PC-9 (cell line): ENCODE results near the gene MRPL54. TPM values are rescaled to one million over a fixed set of nuclear protein-coding genes. Genes with fewer than 3 reads are reported as not detected.

Experiments used
- BruUV-seq: library from RNA; stranded (reverse); fragments of 400-500 nt; replicated peaks from 2 replicates; lab custom pipeline; 2021; lab: Mats Ljungman, UMichigan
- CTCF ChIA-PET: fragments of 300-600 bp; sonication (Branson Sonifier 250); formaldehyde crosslinking; loops from one replicate; lab custom pipeline; 2022; ENCODE audit warnings: antibody characterized with exemption; lab: Charles Lee
- POLR2A ChIA-PET: fragments of 300-600 bp; sonication (Branson Sonifier 250); formaldehyde crosslinking; loops from one replicate; lab custom pipeline; 2022; ENCODE audit warnings: antibody characterized with exemption; ENCODE audit not compliant: unreplicated experiment; lab: Charles Lee
- DNase-seq, 2 experiments: peaks; one replicate each; pipeline versions ENCODE4 v3.0.0 to v3.0.0-alpha.2; 2015 to 2022; ENCODE audit warnings: mixed read lengths in 1 of 2
- H2AFZ ChIP-seq: fragments of 200-600 bp; sonication (generic); 2 replicates; pipeline ENCODE4 v1.8.1; 2017; ENCODE audit warnings: antibody characterized with exemption
- H3F3A ChIP-seq: fragments of 200-600 bp; sonication (generic); 2 replicates; pipeline ENCODE4 v1.8.1; 2017; ENCODE audit warnings: antibody characterized with exemption, mild to moderate bottlenecking, low read depth; ENCODE audit not compliant: insufficient read depth
- H3K27ac ChIP-seq: fragments of 200-600 bp; sonication (generic); 2 replicates; pipeline ENCODE4 v1.6.1; 2016; ENCODE audit warnings: mixed run types
- H3K27me3 ChIP-seq: fragments of 200-600 bp; sonication (generic); 2 replicates; pipeline ENCODE4 v1.6.1; 2016; ENCODE audit warnings: low read depth, mixed run types; ENCODE audit not compliant: insufficient read depth
- H3K36me3 ChIP-seq: fragments of 200-600 bp; sonication (generic); 2 replicates; pipeline ENCODE4 v1.6.1; 2016; ENCODE audit warnings: low read depth, mixed run types
- H3K4me1 ChIP-seq: fragments of 200-600 bp; sonication (generic); replicated peaks from 2 replicates; pipeline ENCODE4 v1.6.1; 2016; ENCODE audit warnings: mixed run types; ENCODE audit not compliant: insufficient read depth
- H3K4me2 ChIP-seq: fragments of 200-600 bp; sonication (generic); 2 replicates; pipeline ENCODE4 v1.6.1; 2017; ENCODE audit warnings: mixed run types
- H3K4me3 ChIP-seq: fragments of 200-600 bp; sonication (generic); 2 replicates; pipeline ENCODE4 v1.6.1; 2016; ENCODE audit warnings: mixed run types
- H3K79me2 ChIP-seq: fragments of 200-600 bp; sonication (generic); 2 replicates; pipeline ENCODE4 v1.6.1; 2017; ENCODE audit warnings: low read depth, mixed run types
- H3K9me2 ChIP-seq: fragments of 200-600 bp; sonication (generic); 2 replicates; pipeline ENCODE4 v1.8.1; 2017; ENCODE audit warnings: mild to moderate bottlenecking; ENCODE audit not compliant: insufficient read depth
- H3K9me3 ChIP-seq: fragments of 200-600 bp; sonication (generic); 2 replicates; pipeline ENCODE4 v1.8.1; 2016; ENCODE audit warnings: low read depth; ENCODE audit not compliant: insufficient read depth
- H4K20me1 ChIP-seq: fragments of 200-600 bp; sonication (generic); 2 replicates; pipeline ENCODE4 v1.8.1; 2017; ENCODE audit not compliant: insufficient read depth
- CTCF ChIP-seq: fragments of 200-600 bp; sonication (generic); conservative IDR thresholded peaks from 2 replicates; pipeline ENCODE4 v1.6.1; 2017; ENCODE audit warnings: mixed run types, antibody characterized with exemption, mild to moderate bottlenecking, moderate library complexity
- EZH2 ChIP-seq: fragments of 200-600 bp; sonication (generic); IDR thresholded peaks from 2 replicates; pipeline ENCODE4 v1.8.0; 2017; ENCODE audit warnings: antibody characterized with exemption, low read depth
- intact Hi-C: fragments of 100-400 bp; cut with micrococcal nuclease; formaldehyde crosslinking; loops from one replicate; pipeline ENCODE4 v1.10.0; 2022; ENCODE audit not compliant: unreplicated experiment
- total RNA-seq: library from RNA; stranded (reverse); gene quantifications from 2 replicates; pipeline ENCODE4 v1.2.3, GENCODE V29; 2021

MRPL54 gene
- total RNA-seq, 1 experiment from 2014 or later = 31.6 TPM

GRCh38 chr19:3781603-3782002, 19.1 kb downstream of the MRPL54 start:
- H4K20me1 ChIP-seq = no peaks in the 10 kb centered on the region
- CTCF ChIA-PET = no interaction called here
- no peaks in the 10 kb centered on the region for H3K36me3 ChIP-seq
- H2AFZ ChIP-seq = no peak overlapping the region
- POLR2A ChIA-PET = no interaction called here
- H3F3A ChIP-seq = no peaks in the 10 kb centered on the region
- H3K4me1 ChIP-seq = no peaks in the 10 kb centered on the region
- TF ChIP-seq EZH2 (no peak), CTCF (no peak)
- no peak for DNase-seq
- H3K27ac ChIP-seq = no peak overlapping the region
- no peaks in the 10 kb centered on the region for H3K9me3 ChIP-seq
- no peaks in the 10 kb centered on the region for H3K9me2 ChIP-seq
- BruUV-seq = no TSS peak
- no peaks in the 10 kb centered on the region for H3K27me3 ChIP-seq
- intact Hi-C loops = no loop called here
- H3K79me2 ChIP-seq = no peaks in the 10 kb centered on the region
- no peak overlapping the region for H3K4me3 ChIP-seq
- H3K4me2 ChIP-seq = no peak overlapping the region

- H3K36me3 ChIP-seq = no peaks in the 10 kb centered on the region
- intact Hi-C loops = no loop called here
- CTCF ChIA-PET = no interaction called here
- no TSS peak for BruUV-seq
- no peaks in the 10 kb centered on the region for H3K79me2 ChIP-seq
- H2AFZ ChIP-seq = no peak overlapping the region
- H3K9me2 ChIP-seq = no peaks in the 10 kb centered on the region
- H3K4me1 ChIP-seq = no peaks in the 10 kb centered on the region
- no peaks in the 10 kb centered on the region for H3F3A ChIP-seq
- H3K27ac ChIP-seq = no peak overlapping the region
- no peak overlapping the region for H3K4me3 ChIP-seq
- DNase-seq = no peak
- no peaks in the 10 kb centered on the region for H3K27me3 ChIP-seq
- no peaks in the 10 kb centered on the region for H4K20me1 ChIP-seq
- no peak for TF ChIP-seq CTCF
- TF ChIP-seq EZH2 = no peak
- POLR2A ChIA-PET = no interaction called here
- H3K9me3 ChIP-seq = no peaks in the 10 kb centered on the region
- no peak overlapping the region for H3K4me2 ChIP-seq
Measured at GRCh38 chr19:3782330-3782729, 19.8 kb downstream of the MRPL54 start.

- H3K27ac ChIP-seq = no peak overlapping the region
- no peak overlapping the region for H2AFZ ChIP-seq
- ChIA-PET POLR2A (interaction anchor here (0.6 kb wide), 1 partner anchor 39 kb away, joined by 4 read pairs; no protein-coding TSS in a partner anchor), CTCF (no interaction called here)
- H3K9me2 ChIP-seq = no peaks in the 10 kb centered on the region
- no peaks in the 10 kb centered on the region for H3K36me3 ChIP-seq
- no peaks in the 10 kb centered on the region for H4K20me1 ChIP-seq
- intact Hi-C loops = no loop called here
- H3K4me1 ChIP-seq = no peaks in the 10 kb centered on the region
- no peak for DNase-seq
- no TSS peak for BruUV-seq
- H3K4me3 ChIP-seq = no peak overlapping the region
- no peaks in the 10 kb centered on the region for H3K27me3 ChIP-seq
- H3K79me2 ChIP-seq = no peaks in the 10 kb centered on the region
- no peaks in the 10 kb centered on the region for H3K9me3 ChIP-seq
- no peaks in the 10 kb centered on the region for H3F3A ChIP-seq
- no peak for TF ChIP-seq EZH2
- no peak overlapping the region for H3K4me2 ChIP-seq
Measured at GRCh38 chr19:3782903-3783302, 20.4 kb downstream of the MRPL54 start.
